Kidney capillary endothelial cell (primary cell): ENCODE measurements around the gene PPFIBP2.
"Not testable (repeated sequence)": the region's sequence is repeated elsewhere in the genome, so short reads cannot be mapped to it uniquely, and the experiment has no call there.

Experiments
- DNase-seq: peaks from one replicate; pipeline ENCODE4 v3.0.0-alpha.2; 2018; ENCODE audit warnings: low spot score

The PPFIBP2 gene

DNA sequence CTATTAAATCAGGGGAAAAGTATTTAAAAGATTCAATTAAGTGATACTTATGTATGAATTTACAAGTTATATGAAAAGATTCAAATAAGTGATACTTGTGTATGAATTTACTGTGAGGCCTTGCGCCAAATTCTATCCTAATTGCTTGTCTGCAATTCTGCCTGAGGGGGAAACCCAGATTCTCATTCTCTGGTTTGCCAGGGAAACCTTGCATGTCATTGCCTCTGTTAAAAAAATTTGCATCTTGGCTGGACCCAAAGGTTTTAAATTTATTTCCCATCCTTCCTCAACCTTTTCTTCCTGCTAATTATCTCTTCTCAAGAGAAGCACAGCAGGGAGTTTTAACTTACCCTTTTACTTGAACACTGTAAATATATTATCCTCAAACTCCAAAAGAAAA is 14.7 kb upstream of the PPFIBP2 start:
- no peak for DNase-seq

DNA sequence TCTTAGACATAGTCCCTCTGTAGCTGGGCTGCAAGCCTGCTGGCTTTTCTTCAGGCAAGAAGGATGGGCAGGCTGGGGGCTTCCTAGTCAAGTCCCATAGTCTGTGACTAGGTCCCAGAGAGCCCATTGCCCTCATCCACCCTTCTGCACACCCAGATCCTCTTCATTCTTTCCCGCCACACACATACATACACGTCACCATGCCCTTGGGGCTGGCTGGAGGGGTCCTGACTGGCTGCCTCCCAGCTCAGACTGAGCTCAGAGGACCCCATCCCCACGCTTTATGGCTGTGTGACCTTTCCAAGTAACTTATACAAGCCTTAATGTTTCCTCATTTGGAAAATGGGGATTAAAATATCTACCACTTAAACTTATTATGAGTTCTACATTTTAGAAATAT is 13.5 kb upstream of the PPFIBP2 start:
- no peak for DNase-seq

DNA sequence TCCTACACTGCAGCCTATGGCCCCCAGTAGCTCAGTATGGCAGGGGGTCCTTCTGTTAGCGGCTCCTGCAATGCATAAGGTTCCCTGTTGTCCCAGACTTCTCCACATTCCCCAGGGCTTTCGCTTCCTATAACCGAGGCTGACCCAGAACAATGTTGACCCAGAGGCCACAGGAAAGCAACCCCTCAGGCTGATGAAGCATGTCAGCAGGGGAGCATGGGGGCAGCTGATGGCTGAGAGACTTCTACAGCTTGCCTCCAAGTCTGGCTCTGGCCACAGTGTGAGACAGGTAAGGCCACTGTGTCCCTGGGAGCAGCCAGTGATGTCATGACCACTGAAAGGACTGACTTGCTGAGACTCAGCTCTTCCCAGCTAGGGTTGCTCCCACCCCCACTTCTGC is 12.5 kb upstream of the PPFIBP2 start:
- no peak for DNase-seq

DNA sequence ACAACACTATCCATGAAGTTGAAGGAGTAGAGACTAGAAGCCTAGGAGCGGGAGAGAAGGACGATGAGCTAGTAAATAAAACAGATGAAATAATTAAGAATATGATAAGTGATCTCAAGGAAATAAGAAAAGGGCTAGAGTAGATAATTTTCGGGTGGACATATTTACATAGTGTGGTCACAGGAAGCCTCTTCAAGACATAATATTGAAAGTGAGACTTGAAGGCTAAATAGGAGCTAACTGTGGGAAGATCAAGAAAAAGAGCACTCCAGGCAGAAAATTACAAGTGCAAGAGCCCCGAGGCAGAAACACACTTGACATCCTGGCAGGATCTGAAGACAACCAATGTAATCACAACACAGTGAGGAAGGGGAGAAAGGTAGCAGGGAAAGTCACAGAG is 11.9 kb upstream of the PPFIBP2 start:
- no peak for DNase-seq

DNA sequence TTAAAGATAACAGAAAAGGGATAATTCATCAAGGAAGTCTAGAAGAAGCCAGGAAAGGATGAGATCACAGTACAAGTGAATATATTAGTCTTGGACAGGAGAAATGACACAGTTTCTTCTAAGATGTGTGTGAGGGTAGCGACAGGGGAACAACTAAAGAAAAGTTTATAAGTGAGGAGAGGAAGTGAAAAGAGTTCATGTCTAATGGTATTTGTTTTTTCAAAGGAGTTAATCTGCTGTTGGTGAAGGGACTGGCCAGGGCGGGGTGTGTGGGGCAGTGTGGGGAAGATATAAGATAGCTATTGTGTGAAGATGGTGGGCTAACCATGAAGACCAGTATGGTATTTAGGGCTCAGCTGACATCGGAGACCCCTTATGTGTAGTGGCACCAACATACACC is 7.6 kb upstream of the PPFIBP2 start:
- DNase-seq = no peak

DNA sequence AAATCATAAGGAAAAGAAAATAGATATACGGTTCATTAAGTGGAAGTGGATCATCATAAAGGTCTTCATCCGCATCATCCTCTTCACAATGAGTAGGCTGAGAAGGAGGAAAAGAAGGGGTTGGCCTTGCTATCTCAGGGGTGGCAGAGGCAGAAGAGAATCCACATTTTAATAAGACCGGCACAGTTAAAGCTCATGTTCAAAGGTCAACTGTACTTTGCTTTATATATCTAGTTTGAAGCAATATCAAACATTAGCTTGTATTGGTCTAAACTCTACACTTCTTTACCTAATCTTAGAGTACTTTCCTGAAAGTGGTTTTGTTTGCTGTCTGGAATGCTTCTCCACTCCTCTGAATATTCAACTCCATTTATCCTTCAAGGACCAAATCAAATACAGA is 5.7 kb upstream of the PPFIBP2 start:
- no peak for DNase-seq

DNA sequence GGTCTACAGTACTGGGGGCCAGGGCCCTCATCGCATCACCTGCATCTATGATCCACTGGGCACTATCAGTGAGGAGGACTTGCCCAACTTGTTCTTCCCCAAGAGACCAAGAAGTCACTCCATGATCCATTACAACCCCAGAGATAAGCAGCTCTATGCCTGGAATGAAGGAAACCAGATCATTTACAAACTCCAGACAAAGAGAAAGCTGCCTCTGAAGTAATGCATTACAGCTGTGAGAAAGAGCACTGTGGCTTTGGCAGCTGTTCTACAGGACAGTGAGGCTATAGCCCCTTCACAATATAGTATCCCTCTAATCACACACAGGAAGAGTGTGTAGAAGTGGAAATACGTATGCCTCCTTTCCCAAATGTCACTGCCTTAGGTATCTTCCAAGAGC is 3.8 kb upstream of the PPFIBP2 start:
- no peak for DNase-seq

DNA sequence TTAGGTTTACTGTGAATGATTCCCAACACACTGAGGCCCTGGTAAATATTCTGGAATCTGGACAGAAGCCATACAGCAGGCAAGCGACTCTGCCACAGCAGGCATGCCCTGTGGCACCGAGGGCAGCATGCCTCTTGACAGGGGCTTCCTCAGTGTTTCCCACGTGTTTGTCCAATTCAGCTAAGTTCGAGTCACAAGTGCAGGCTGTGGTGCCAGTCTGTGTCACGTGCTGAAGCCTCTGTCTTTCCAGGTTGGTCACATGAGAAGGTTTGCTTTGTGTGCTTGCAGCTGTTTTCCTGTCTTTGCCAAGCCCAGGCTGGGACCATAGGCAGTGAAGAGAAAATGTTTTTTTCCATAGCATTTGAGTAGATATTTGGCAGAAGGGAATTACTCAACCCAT is 2.4 kb upstream of the PPFIBP2 start:
- no peak for DNase-seq

DNA sequence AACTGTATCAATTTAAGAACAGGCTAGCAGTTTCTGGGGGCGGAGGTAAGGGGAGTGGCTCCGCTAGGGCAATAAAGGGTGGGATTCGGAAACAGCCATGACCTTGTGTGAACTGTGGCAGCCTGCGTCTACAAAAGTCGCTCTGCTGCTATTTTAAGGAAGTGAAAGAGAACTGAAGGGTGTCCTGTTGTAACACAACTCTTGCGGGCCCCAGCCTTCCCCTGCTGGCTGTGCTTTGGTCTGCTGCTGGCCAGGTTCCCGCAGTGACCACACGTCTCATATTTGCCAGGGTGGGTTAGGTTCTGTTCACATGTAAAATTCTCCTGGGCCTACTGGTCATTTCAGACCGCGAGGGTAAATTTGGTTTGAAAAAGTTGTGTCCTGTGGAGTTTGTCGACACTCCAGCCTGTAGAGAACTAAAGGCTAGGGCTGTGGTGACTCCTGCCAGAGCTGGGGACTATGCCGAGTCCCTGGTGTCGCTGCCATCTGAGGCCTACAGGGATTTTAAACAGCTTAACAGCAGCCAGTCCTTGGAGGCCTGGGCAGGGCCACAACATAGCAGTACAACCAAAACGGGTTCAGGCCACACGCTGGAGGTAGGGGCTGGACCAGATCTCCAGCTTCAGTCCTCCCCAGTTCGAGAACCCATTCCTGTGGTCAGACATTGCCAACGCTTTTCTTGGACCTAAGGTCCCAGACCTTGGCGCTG is 1.1 kb upstream of the PPFIBP2 start:
- peak; percentile 2 for DNase-seq

DNA sequence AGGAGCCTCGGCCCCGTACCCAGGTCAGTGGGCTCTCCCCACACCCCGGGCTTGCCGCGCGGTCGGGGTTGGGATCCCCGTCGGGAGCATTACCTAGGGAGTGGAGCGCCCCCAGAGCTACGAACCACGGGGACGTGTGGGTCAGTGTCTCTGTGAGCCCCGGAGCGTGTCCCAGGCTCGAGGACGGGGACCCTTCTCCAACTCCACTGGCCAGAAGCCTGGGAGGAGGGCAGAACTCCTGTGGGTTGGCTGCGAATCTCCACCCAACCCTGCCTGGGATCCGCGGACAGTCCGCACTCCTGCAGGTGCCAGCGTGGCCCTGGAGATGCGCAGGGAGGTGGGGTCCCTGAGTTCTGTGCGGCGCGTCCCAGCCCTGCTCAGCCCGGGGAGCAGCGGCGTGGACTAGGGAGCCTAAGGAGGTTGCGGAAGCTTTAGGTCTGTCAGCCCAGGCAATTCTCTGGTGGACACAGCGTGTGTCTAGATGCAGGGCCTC is 346 bp downstream of the PPFIBP2 start:
- no peak for DNase-seq

DNA sequence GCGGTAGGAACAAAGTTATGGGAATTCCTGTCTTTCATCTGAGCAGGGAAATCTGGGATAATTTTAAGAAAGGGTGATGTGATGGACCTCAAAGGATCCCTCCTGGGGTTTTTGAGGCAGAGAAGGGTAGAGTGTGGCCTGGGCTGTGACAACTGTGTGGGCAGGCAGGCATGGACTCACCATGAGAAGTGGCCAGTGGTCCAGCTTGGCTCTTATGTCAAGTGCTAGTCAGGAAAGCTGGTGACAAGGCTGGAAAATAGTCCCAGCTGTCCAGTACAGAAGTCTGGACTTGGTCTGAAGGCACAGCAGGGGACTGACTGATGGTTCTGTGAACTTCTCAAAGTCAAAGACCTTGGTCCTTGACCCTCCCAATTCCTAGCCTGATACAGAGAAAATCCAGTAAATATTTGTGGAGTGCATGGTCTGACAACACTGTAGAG is 1.7 kb downstream of the PPFIBP2 start:
- no peak for DNase-seq

DNA sequence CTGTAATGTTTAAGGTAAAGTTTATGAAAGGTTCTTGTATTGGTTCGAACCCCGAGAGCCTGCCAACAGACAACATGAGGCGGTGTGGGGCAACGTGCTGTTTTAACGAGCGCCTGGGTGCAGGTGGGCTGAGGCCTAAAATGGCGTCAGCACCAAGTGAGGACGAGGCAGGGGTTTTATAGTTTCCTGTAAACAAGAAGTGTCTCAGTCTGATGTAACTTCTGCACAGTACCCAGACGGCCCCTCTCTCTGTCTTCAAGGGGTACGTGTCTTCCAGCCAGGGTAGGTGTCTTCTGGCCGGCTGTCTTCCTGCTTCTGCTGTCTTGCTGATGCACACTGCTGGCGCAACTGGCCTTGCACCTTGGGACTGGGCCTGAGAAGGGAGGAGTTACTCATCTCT is 2.7 kb downstream of the PPFIBP2 start:
- DNase-seq = no peak

DNA sequence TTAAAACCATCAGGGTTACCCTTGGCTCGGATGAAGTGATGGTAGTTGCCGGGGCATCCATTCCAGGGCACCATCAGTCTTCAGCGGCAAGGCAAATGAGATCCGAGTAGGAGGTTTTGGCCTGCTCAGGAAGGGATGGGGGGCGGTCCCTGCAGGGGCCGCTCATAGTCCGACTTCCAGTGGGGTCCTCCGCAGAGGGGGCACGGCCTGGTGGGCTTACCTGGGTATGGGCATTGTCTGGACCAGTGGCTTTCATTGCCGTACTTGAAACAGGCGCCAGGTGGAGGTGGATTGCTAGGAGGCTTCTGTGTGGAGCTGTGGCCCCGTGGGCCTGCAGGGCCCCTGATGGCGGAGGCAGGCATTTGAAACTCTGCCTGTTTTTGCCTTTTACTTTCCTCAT is 3.9 kb downstream of the PPFIBP2 start:
- not testable (repeated sequence) for DNase-seq

DNA sequence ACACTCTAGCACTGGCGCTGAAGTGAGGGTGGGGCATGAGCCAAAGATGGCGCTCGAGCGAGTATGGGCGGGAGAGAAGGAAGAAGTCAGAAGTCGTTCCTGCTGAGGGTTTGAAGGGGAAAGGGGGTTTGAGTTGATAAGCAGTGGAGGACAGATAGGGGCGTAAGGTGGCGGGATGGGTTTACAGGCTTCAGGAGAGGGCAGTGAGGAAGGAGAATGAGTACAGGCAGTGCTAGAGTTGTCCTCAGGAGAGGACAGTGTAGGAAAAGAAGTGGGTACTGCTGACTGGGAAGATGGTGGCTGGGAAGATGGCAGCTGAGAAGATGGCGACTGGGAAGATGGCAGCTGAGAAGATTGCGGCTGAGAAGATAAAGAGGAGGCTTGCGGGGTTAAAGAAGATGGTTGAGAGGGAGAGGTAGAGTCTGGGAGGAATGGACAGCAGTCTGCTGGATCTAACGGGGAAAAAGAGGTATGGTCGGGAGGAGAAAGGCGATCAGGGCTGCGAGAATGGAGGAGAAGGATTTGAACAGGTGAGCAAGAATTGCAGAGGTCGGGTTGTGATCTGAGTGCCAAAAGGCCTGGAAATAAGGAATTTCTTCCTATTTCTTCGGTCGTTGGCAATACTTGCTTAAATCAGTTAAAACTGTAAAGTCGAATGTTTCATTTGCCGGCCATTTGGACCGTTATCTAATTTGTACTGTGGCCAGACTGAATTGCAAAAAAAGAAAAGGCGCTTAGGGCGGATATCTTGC is 5.2 kb downstream of the PPFIBP2 start:
- no peak for DNase-seq

DNA sequence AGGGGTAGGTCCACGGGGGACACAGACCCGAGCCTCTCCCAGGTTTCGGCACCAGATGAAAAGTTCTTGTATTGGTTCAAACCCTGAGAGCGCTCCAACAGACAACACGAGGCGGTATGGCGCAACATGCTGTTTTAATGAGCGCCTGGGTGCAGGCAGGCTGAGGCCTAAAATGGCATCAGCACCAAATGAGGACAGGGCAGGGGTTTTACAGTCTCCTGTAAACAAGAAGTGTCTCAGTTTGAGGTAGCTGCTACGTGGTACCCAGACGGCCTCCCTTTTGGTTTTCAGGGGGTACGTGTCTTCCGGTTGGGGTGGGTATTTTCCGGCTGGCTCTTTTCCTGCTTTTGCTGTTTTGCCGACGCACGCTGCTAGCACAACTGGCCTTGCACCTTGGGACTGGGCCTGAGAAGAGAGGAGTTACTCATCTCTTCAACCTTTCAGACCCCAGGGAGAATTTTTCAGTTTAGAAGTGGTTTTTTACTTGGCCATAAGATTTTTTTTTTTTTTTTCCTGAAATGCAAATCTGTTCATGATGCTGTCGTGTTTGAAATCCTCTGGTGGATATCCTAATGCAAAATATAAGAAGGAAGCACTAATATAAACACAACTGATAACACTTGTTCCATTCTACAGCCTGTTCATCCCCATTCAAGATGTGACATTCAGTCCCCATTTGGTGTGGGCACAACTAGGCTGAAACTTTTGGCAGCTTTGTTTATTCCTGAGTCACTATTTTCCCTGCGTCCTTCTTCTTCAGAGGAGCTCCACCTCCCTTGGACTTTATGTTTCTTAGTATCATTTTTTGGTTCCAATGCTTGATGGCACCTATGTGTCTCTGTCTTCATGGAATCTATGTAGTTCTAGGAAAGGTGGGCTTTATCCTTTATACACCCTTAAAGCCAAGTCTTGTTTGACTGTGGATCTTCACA is 6.5 kb downstream of the PPFIBP2 start:
- DNase-seq = no peak

DNA sequence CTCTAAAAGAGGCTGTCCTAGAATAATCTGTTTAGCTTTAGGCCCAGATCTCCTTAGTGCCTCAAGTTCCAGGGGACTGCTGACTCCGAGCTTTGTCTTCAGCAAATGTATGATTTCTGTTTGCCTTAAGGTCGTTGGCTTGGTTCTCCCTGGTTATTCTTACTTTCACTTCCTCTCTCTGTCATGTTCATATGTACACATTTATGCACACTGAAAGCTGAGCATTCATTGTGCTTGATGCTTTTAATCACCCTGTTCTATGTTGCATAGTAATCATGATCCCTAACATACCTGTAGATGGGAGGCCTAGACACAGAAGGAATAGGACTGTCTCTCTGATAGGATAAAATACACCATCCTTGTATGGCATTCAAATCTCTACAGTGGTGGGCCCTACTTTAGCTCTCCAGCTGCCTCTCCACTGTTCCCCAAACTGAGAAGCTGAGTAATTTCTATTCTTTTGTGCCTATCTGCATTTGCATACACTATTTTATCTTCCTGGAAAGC is 7.2 kb downstream of the PPFIBP2 start:
- DNase-seq = no peak

DNA sequence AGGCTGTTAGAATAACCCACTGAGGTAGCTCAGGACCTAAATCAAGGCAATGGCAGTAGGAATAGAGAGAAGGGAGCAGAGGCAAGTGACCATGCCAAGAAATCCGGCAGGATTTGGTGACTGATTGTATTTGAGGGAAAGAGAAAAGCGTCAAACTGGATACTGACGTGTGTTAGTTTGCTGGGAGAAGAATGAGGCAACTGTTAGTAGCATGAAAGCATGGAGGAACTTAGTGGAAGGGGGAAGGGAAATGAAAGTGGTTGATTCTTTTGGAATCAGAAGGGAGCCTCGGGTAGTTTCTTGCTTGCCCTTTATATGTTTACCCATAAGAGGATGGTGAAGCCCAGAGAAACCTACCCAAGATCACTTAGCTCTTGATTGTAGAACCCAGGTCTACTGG is 8.3 kb downstream of the PPFIBP2 start:
- no peak for DNase-seq

DNA sequence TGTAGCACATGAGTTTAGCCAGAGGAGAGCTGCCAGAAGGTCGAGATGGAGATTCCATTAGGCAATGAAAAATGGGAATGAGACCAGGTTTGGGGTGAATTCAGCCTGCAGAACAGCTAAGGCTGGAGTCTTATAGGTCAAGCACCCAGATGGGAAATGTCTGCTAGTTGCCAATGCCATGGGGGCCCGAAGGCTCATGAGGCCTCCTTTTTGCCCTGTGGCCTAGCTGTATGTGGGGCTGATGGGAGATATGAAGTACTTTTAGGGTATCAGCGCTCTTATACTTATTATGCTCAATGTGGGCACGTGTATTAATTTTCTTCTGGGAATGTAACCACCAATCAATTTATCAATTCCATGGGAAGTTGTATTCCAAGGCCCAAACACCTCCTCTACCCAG is 8.7 kb downstream of the PPFIBP2 start:
- DNase-seq = no peak

DNA sequence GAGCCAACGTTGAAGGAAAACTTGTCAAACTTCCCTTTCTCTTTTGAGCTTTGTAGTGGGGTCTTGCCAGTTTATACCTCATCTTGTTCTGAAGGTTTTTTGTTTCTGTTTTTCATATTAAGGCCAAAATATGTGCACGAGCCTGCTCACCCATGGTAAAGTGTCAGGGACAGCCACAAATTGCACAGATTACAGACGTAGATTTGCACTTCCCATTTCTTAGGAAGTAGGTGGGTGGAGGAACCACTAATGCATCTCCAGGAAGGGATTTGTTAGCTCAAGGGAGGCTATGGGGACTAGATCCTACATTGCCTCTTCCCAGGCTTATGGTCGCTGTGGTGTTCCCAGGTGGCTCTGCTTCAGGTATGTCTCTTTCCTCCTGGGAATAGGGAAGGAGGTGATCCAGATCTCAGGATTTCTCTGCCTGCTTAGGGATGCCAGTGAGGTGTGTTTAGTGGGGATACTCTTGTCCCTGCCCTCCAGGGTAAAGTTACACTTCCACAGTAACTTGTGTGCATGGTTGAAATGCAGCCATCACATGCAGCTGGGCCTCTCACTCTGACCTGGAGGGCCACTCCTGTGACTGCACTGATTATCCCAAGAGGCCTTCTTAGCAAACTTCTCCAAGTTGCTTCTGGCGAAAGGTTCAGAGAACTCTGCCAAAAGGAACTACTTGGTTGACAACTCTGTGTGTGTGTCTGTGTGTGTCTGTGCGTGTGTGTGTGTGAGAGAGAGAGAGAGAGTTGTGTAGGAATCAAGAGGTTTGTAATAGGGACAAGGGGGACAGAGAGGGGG is 9.8 kb downstream of the PPFIBP2 start:
- DNase-seq = no peak

DNA sequence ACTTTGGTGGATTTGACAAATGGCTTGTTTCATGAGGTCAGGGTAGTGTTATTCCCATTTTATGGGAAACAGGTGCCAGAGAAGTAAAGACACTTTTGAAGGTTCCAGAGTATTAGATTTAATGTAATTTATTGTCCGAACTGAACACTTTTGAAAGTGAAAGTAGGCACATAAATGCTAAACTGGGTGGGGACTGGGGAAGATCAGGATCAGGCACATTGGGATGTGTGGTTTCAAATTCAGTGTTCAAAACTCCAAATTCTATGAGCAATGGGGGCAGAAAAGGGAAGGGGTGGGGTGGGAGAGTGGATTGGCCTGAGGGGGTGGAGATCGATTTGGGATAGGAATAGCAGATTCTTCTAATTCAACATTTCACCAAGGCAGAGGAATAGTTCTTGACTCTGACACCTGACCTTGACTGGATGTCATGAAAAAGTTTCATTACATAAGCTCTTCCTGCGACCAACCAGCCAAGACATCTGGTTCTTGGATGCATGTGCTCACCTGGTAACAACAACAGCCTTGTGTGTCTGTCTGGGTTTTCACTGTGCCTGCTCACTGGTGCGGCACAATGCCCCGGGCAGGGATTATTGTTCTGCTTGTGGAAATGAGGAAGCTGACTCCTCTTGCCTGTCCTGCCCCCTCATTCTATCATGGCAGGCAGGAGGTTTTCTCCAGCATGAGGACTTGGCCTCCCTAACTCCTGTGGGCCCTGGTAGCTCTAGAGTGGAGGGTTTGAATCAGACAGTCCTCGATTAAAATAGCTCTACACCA is 10.8 kb downstream of the PPFIBP2 start:
- DNase-seq = no peak

DNA sequence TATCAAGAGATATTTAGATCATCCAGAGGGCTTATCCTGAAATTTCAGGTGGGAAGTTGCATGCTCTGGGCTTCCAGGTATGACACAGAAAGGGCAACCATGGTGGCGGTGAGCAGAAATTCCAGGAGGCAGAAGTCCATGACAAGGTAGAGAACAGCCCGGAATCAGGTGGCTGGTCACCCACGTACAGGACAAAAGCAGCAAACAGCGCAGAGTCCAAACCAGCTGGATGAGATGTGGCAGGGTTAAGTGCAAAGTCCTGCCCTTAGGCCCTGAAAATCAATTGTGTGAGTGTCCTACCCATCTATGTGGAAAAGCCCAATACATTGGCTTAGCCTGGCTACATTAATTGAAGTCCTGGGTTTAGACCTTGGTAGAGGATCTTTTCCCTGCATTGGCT is 11.6 kb downstream of the PPFIBP2 start:
- DNase-seq = no peak
